HG03521 (cell line): ENCODE measurements around the gene BPGM.

ENCODE experiments used
- ATAC-seq: cut with Tn5 transposase; IDR thresholded peaks from one replicate; pipeline ENCODE4 v1.9.1; 2021; ENCODE audit warnings: mild to moderate bottlenecking, moderate library complexity; ENCODE audit not compliant: unreplicated experiment

Gene BPGM

DNA sequence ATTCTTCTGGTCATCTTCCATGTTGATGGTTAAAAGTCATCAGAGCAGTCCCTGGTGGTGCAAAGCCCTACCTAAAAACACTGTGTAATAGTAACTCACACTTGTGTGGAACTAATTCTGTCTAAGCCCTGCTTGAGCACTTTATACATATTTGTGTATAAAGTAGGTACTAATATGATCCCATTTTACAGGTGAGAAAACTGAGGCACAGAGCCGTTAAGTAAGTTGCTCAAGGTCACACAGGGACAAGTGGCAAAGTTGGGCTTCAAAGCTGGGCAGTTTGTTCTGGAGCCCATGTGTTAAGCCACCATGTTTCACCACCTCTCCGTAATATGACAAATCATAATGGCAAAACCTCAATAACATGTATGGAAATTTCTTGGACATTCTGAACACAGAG, 48.1 kb downstream of the BPGM start:
- ATAC-seq: no peak

- ATAC-seq: no peak
Measured at GRCh38 chr7:134695321-134695860, 48.7 kb downstream of the BPGM start.

GRCh38 chr7:134696261-134696660, 49.6 kb downstream of the BPGM start:
- no peak for ATAC-seq

DNA sequence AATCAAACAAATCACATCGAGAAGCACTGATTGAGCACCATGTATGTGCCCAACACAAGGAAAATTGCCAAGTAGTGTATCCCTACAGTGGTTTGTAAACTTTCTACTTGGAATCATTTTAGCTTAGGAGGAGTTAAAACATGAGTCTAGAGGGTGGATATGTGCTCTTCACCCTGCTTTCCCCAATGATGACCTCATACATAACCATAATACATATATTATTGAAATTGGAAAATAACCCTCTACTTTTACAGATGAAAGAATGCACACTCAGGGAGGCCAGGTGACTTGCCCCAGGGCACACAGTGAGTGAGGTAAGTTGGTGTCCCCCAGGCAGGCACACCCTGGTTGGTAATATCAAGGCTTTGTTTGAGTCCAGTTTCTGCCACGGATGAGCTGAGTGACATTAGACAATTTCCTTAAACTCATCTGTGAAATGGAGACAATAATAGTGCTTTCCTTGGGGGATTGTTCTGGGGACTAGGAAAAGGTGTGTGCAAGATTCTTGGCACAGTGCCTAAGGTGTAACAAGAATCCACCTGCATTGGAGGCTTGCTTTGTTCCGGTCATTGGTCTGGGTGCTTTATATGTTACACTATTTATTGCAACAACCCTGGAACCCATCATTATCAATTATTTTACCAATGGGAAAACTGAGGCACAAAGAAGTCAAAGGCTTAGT, 50.7 kb downstream of the BPGM start:
- no peak for ATAC-seq

GRCh38 chr7:134698481-134698880, 51.8 kb downstream of the BPGM start:
- ATAC-seq: no peak

DNA sequence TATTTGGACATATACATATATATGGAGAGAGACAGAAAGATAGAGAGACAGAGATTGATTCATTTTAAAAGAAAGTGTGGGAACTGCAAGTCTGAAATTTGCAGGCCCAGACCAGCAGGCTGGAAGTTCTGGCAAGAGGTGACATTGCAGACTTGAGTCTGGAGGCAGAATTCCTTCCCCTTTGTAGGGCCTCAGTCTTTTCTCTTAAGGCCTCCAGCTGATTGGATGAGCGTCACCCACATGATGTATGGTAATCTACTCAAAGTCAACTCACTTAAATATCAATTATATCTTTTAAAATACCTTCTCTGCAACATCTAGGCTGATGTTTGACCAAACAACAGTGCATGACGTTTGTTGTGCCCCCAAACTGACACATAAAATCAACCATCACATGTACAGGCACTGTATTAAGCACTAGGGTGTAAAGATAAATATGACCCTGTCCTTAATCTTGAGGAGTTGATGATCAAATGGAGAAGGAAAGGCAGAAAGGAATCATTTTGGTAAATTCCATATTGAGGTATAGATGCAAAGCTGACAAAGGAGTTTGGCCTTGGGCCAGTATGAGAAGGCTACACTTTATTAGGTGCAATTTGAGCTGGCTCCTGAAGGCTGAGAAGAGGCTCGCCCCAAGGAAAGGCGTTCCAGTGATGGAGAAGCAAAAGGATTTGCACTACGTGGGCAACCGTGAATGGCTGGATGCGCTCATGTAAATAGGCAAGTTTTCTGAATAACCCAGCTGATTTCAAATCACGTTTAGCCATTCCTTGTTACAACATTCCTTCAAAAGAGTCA, 52.6 kb downstream of the BPGM start:
- no peak for ATAC-seq

DNA sequence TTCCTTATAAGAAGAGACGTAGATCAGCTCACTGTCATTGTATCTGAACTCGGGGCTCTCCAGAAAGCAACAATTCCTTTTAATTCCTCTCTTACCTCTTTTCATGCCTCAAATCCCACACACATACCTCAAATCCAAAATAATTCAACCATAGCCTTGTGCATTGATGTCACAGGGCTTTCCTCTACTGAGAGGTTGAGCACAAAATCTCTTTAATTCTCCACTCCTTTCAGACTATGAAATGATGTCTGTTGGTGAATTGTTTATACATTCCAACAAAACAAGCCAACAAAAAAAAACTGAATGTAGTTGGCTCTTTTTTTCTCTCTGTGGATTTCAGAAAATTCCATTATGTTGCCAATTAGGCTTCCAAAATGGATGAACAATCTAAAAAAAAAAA, 53.2 kb downstream of the BPGM start:
- ATAC-seq: no peak

DNA sequence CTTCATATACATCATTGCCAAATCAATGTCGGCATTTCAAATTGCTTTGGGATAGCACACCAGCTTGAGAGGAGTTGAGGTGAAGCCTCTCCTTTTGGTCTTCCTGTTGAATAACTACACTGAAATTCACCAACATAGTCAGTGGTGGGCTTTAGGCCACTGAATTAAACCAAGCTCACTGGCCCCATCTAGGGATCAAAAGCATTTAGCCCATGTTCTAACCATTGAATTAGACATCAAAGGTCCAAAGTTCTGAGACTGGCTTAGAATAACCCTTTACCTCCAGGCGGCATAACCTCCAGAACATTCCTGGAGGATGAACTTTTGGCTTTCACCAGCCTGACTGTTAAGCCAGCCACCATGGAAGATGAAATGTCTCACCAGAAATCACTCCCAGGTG, 54.6 kb downstream of the BPGM start:
- ATAC-seq: no peak

DNA sequence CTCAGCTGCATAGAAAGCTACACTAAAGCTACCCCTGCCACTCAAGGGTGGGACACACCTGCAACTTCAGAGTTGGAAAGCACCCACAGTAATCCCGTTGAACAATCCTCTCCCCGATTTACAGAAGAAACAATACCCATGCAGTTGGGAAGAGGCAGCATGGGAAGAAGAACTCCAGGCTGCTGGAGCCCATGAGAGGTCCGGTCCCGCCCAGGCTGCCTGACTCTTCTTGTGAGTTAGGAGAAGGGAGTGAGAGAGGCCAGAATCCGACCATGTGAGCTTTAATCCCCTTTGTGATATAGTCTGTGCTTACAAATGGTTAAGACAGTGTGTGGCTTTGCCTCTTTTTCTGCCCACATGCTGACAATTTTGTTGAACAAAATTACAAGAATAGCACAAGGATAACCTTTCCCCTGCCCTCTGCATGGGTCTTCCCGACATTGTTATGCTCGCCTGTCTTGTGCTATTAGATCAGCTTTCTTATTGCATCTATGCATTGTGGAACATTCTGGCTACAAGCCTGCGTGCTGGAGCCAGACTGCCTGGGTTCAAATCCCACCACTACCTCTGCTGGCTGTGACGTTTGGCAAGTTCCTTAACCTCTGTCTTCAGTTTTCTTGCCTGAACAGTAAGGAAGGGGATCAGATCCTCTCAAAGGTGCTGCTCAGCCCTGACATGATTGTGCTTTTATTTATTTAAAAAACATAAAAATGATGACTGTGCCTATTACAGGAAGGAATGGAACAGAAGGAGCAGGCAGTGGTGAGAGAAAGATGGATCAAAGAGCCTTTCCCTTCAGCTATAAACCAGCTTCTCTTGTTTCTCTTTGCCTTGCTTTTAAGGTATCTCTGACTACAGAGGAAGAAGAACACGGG, 56.0 kb downstream of the BPGM start:
- ATAC-seq: no peak

- no peak for ATAC-seq
Measured at GRCh38 chr7:134703241-134703594, 56.6 kb downstream of the BPGM start.

- no peak for ATAC-seq
Measured at GRCh38 chr7:134703782-134704181, 57.1 kb downstream of the BPGM start.

- ATAC-seq: no peak
Measured at GRCh38 chr7:134704827-134705226, 58.2 kb downstream of the BPGM start.

GRCh38 chr7:134705716-134706115, 59.1 kb downstream of the BPGM start:
- ATAC-seq: no peak

DNA sequence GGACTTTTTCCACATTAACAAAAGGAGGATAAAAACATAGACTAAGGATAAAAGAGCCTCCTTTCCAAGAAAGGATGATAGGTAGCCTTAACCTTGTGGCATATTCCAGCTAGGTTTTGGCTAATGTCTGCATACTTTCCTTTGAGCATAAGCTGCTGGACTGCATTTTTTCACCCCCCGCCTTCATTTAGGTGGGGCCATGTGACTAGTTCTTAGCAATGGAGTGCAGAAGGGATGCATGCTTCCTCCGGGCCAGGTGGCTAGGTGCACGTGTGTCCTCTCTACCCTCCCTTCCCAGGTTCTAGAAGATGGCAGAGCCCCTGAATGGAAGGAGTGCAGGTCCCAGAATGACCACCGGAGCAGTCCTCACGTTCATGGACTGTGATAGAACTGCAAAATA, 59.8 kb downstream of the BPGM start:
- no peak for ATAC-seq

GRCh38 chr7:134707663-134708378, 61.2 kb downstream of the BPGM start:
- no peak for ATAC-seq

DNA sequence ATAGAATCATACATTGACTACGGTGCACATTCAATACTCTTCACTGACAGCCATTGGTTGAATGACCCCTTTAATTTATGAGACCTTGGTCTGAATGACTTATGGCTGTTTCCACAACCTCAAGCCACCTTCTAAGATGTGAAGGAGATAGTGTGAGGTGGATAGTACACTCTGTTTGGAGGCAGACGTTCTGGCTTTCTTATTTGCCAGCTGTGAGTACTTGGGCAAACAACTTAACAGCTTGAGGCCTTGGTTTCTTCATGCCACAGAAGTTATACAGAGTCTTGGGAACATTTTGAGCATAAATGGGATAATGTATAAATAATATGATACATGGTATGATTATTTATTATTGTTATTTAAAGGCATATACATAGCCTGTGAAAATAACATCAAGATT, 62.0 kb downstream of the BPGM start:
- no peak for ATAC-seq

GRCh38 chr7:134709197-134709596, 62.5 kb downstream of the BPGM start:
- ATAC-seq: no peak

DNA sequence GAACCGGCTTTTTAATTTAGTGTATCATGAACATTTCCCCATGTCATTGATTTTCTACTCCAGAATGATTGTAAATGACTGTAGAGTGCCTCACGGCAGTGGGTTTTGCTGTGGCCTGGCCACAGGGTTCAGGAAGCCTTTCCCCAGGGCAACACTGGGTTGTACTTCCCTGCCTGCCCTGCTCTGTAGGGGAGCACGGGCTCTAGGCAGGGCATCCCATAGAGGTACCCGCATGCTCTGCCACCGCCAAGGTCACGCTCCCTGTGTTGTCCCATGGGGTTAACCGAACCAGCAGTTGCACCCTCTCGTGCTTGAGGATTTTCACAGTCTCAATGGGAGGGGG, 63.8 kb downstream of the BPGM start:
- ATAC-seq: no peak

GRCh38 chr7:134710854-134711624, 64.4 kb downstream of the BPGM start:
- ATAC-seq: no peak

GRCh38 chr7:134712196-134712595, 65.5 kb downstream of the BPGM start:
- no peak for ATAC-seq
